IMR-90 (cell line): ENCODE results near the gene MNAT1. TPM values are rescaled to one million over a fixed set of nuclear protein-coding genes. Genes with fewer than 3 reads are reported as not detected.

Source experiments
- ATAC-seq: fragments of 200-7000 bp; cut with Tn5 transposase; 2 replicates; pipeline ENCODE4 v1.9.1; 2020; ENCODE audit warnings: low read depth, mild to moderate bottlenecking, moderate library complexity
- BruUV-seq: library from RNA; stranded (reverse); fragments of 400-500 nt; replicated peaks from 2 replicates; lab custom pipeline; 2021; lab: Mats Ljungman, UMichigan
- CTCF ChIA-PET: fragments of 300-600 bp; formaldehyde crosslinking; extraction: SDS; loops from one replicate; lab custom pipeline; 2021; ENCODE audit warnings: antibody characterized with exemption; lab: Yijun Ruan, JAX
- POLR2A ChIA-PET: fragments of 300-600 bp; sonication (Branson Sonifier 250); formaldehyde crosslinking; loops from one replicate; lab custom pipeline; 2022; ENCODE audit warnings: antibody characterized with exemption; ENCODE audit not compliant: unreplicated experiment; lab: Charles Lee
- DNase-seq: peaks from one replicate; pipeline ENCODE4 v3.0.0; 2013
- H2AFZ ChIP-seq: replicated peaks from 2 replicates; pipeline ENCODE3; 2013; ENCODE audit warnings: low read length, mild to moderate bottlenecking; ENCODE audit not compliant: poor library complexity
- H2AK5ac ChIP-seq: 2 replicates; pipeline ENCODE4 v1.6.1; 2013; ENCODE audit warnings: low read depth, low read length, inconsistent platforms
- H2AK9ac ChIP-seq: replicated peaks from 2 replicates; pipeline ENCODE3; 2013; ENCODE audit warnings: mild to moderate bottlenecking, low read depth, low read length, moderate library complexity; ENCODE audit not compliant: poor library complexity
- H2BK120ac ChIP-seq: 2 replicates; pipeline ENCODE4 v1.6.1; 2013; ENCODE audit warnings: low read depth, low read length, inconsistent platforms
- H2BK15ac ChIP-seq: 3 replicates; pipeline ENCODE4 v1.6.1; 2013; ENCODE audit warnings: low read depth, low read length, inconsistent platforms
- H2BK20ac ChIP-seq: 2 replicates; pipeline ENCODE4 v1.6.1; 2013; ENCODE audit warnings: low read depth, mild to moderate bottlenecking, inconsistent platforms, low read length, moderate library complexity
- H2BK5ac ChIP-seq: 2 replicates; pipeline ENCODE4 v1.6.1; 2013; ENCODE audit warnings: mild to moderate bottlenecking, low read depth, low read length, inconsistent platforms; ENCODE audit not compliant: poor library complexity, severe bottlenecking
- H3K14ac ChIP-seq: replicated peaks from 2 replicates; pipeline ENCODE4 v1.6.1; 2013; ENCODE audit warnings: low read depth, low read length, inconsistent platforms
- H3K18ac ChIP-seq: 2 replicates; pipeline ENCODE4 v1.6.1; 2013; ENCODE audit warnings: low read depth, low read length, control low read depth
- H3K23ac ChIP-seq: 2 replicates; pipeline ENCODE4 v1.6.1; 2013; ENCODE audit warnings: low read depth, low read length, inconsistent platforms
- H3K27ac ChIP-seq: 2 replicates; pipeline ENCODE4 v1.5.1; 2013; ENCODE audit warnings: mild to moderate bottlenecking, control low read depth, low read length; ENCODE audit not compliant: insufficient read depth
- H3K27me3 ChIP-seq: 2 replicates; pipeline ENCODE4 v1.6.1; 2013; ENCODE audit warnings: low read length; ENCODE audit not compliant: control insufficient read depth, insufficient read depth
- H3K36me3 ChIP-seq: 2 replicates; pipeline ENCODE4 v1.6.1; 2013; ENCODE audit warnings: low read length, mixed read lengths; ENCODE audit not compliant: control insufficient read depth, insufficient read depth
- H3K4ac ChIP-seq: 2 replicates; pipeline ENCODE4 v1.6.1; 2013; ENCODE audit warnings: low read depth, low read length, inconsistent platforms
- H3K4me1 ChIP-seq: 2 replicates; pipeline ENCODE4 v1.6.1; 2013; ENCODE audit warnings: low read length, mixed read lengths; ENCODE audit not compliant: control insufficient read depth, insufficient read depth
- H3K4me2 ChIP-seq: 2 replicates; pipeline ENCODE4 v1.6.1; 2013; ENCODE audit warnings: low read depth, mild to moderate bottlenecking, control low read depth, low read length, moderate library complexity
- H3K4me3 ChIP-seq: 2 replicates; pipeline ENCODE4 v1.5.1; 2013; ENCODE audit warnings: low read depth, mild to moderate bottlenecking, control low read depth, low read length, moderate library complexity; ENCODE audit not compliant: insufficient read depth
- H3K56ac ChIP-seq: 2 replicates; pipeline ENCODE4 v1.6.1; 2013; ENCODE audit warnings: low read length, inconsistent platforms; ENCODE audit not compliant: insufficient read depth; ENCODE audit errors: extremely low read depth
- H3K79me1 ChIP-seq, 2 experiments: 2 replicates each; pipeline ENCODE4 v1.6.1; 2013; ENCODE audit warnings: low read length in 2 of 2, inconsistent platforms in 1 of 2, low read depth in 1 of 2
- H3K9ac ChIP-seq: 2 replicates; pipeline ENCODE4 v1.6.1; 2013; ENCODE audit warnings: low read depth, low read length, control low read depth
- H3K9me1 ChIP-seq: 2 replicates; pipeline ENCODE4 v1.6.1; 2013; ENCODE audit warnings: low read length, inconsistent platforms; ENCODE audit not compliant: insufficient read depth
- H3K9me3 ChIP-seq: 2 replicates; pipeline ENCODE4 v1.6.1; 2013; ENCODE audit warnings: low read length; ENCODE audit not compliant: control insufficient read depth, insufficient read depth
- H4K20me1 ChIP-seq: 2 replicates; pipeline ENCODE4 v1.6.1; 2013; ENCODE audit warnings: low read length, inconsistent platforms; ENCODE audit not compliant: insufficient read depth
- H4K5ac ChIP-seq: 2 replicates; pipeline ENCODE4 v1.6.1; 2013; ENCODE audit warnings: mild to moderate bottlenecking, low read depth, low read length, control low read depth
- H4K8ac ChIP-seq, 2 experiments: 2 replicates each; pipeline ENCODE4 v1.6.1; 2013; ENCODE audit warnings: low read depth in 2 of 2, low read length in 2 of 2, control low read depth in 1 of 2, inconsistent platforms in 1 of 2
- H4K91ac ChIP-seq: 2 replicates; pipeline ENCODE4 v1.6.1; 2013; ENCODE audit warnings: low read depth, low read length, inconsistent platforms; ENCODE audit not compliant: insufficient read depth
- BHLHE40 ChIP-seq: fragments of 150-350 bp; IDR thresholded peaks from 2 replicates; pipeline ENCODE4 v1.6.1; 2016; ENCODE audit warnings: mild to moderate bottlenecking, low read depth, low read length
- CEBPB ChIP-seq: IDR thresholded peaks from 2 replicates; pipeline ENCODE4 v1.6.1; 2012; ENCODE audit warnings: low read depth, low read length, improper control_type of control experiment
- ELK1 ChIP-seq: fragments of 150-350 bp; IDR thresholded peaks from 2 replicates; pipeline ENCODE4 v1.6.1; 2016; ENCODE audit warnings: low read depth, mild to moderate bottlenecking, low read length, moderate library complexity, borderline replicate concordance
- FOS ChIP-seq: fragments of 150-350 bp; IDR thresholded peaks from 2 replicates; pipeline ENCODE4 v1.6.1; 2016; ENCODE audit warnings: low read depth, low read length
- MAFK ChIP-seq: IDR thresholded peaks from 2 replicates; pipeline ENCODE4 v1.6.1; 2012; ENCODE audit warnings: low read depth, low read length, improper control_type of control experiment
- MXI1 ChIP-seq: IDR thresholded peaks from 2 replicates; pipeline ENCODE4 v1.6.1; 2012; ENCODE audit warnings: low read depth, mild to moderate bottlenecking, low read length, moderate library complexity, borderline replicate concordance
- POLR2A ChIP-seq: IDR thresholded peaks from 2 replicates; pipeline ENCODE4 v1.6.1; 2012; ENCODE audit warnings: mild to moderate bottlenecking, low read depth, low read length
- RAD21 ChIP-seq: IDR thresholded peaks from 2 replicates; pipeline ENCODE4 v1.6.1; 2012; ENCODE audit warnings: low read length, improper control_type of control experiment
- RCOR1 ChIP-seq: IDR thresholded peaks from 2 replicates; pipeline ENCODE4 v1.6.1; 2012; ENCODE audit warnings: mild to moderate bottlenecking, low read length, improper control_type of control experiment; ENCODE audit not compliant: insufficient replicate concordance
- USF2 ChIP-seq: fragments of 150-350 bp; IDR thresholded peaks from 2 replicates; pipeline ENCODE4 v1.6.1; 2017; ENCODE audit warnings: mild to moderate bottlenecking, antibody characterized with exemption, low read length, low read depth
- WGBS, 2 experiments: methylation state at CpG; one replicate each; pipeline versions ENCODE4 v1.1.5 to v1.1.7; 2013; ENCODE audit warnings: missing lambda C conversion rate in 2 of 2; ENCODE audit not compliant: insufficient read length in 1 of 2; ENCODE audit errors: extremely low coverage in 2 of 2; 5-methylcytosine and 5-hydroxymethylcytosine counted together
- dilution Hi-C: fragments of 300-500 bp; cut with HindIII; formaldehyde crosslinking; loops from one replicate; pipeline ENCODE4 v1.14.3; 2018; ENCODE audit warnings: low sequenced_read_pairs; ENCODE audit not compliant: unreplicated experiment
- in situ Hi-C: fragments of 300-500 bp; cut with MboI; formaldehyde crosslinking; loops from 3 replicates; pipeline ENCODE4 v1.14.3; 2019; ENCODE audit warnings: low sequenced_read_pairs, inconsistent platforms, mixed read lengths
- intact Hi-C: fragments of 100-400 bp; cut with micrococcal nuclease; formaldehyde crosslinking; loops from 2 replicates; pipeline ENCODE4 v1.10.0; 2022
- polyA plus RNA-seq, 3 experiments: library from polyadenylated mRNA; depleted of rRNA; stranded (reverse); fragments of >200 nt; gene quantifications; 2 replicates each; pipeline ENCODE4 v1.2.3, GENCODE V29; 2012; ENCODE audit warnings: low replicate concordance in 1 of 3
- total RNA-seq: library from RNA; depleted of rRNA; stranded (reverse); fragments of >200 nt; gene quantifications from 2 replicates; pipeline ENCODE4 v1.2.3, GENCODE V29; 2012

Gene MNAT1
- total and polyA plus RNA-seq, 2 of the 4 experiments (the other 2 are of a cell fraction) = 48.2 to 53.0 TPM

GRCh38 chr14:60817113-60817512, 82.6 kb downstream of the MNAT1 start:
- H2AK9ac ChIP-seq = no peak overlapping the region
- DNase-seq (no peak), ATAC-seq (no peak)
- no peak overlapping the region for H4K5ac ChIP-seq
- intact Hi-C loops (no loop called here), in situ Hi-C loops (no loop called here), dilution Hi-C loops (no loop called here)
- H3K56ac ChIP-seq = no peak overlapping the region
- H2BK5ac ChIP-seq = peak overlapping the region; percentile 79
- H3K18ac ChIP-seq = no peak overlapping the region
- no peak overlapping the region for H2BK15ac ChIP-seq
- WGBS, 2 experiments = no CpG with 5 or more reads among the region's 1 CpG
- no peaks in the 10 kb centered on the region for H4K20me1 ChIP-seq
- H3K23ac ChIP-seq = no peak overlapping the region
- no peak overlapping the region for H2BK120ac ChIP-seq
- ChIA-PET POLR2A (no interaction called here), CTCF (no interaction called here)
- H3K27ac ChIP-seq = no peak overlapping the region
- no peak overlapping the region for H3K4ac ChIP-seq
- no peak overlapping the region for H3K4me3 ChIP-seq
- H3K27me3 ChIP-seq = no peaks in the 10 kb centered on the region
- peaks cover 7% of the 10 kb centered on the region; the same call in 1 of the 2 replicates for H3K9me1 ChIP-seq
- no peak overlapping the region for H2AFZ ChIP-seq
- no peak overlapping the region for H2BK20ac ChIP-seq
- no peaks in the 10 kb centered on the region for H3K9me3 ChIP-seq
- H3K36me3 ChIP-seq = peaks cover 10% of the 10 kb centered on the region
- H3K14ac ChIP-seq = no peak overlapping the region
- no TSS peak for BruUV-seq
- H3K4me1 ChIP-seq = peaks cover 2% of the 10 kb centered on the region; the same call in 1 of the 2 replicates
- TF ChIP-seq FOS = no peak
- TF ChIP-seq RAD21 = no peak
- TF ChIP-seq RCOR1 = no peak
- TF ChIP-seq CEBPB = no peak
- TF ChIP-seq USF2 = no peak
- no peak for TF ChIP-seq BHLHE40
- no peak for TF ChIP-seq MXI1
- TF ChIP-seq MAFK = no peak
- no peak for TF ChIP-seq POLR2A
- no peak for TF ChIP-seq ELK1
- H4K91ac ChIP-seq = no peak overlapping the region
- H3K79me1 ChIP-seq = peaks cover 4 to 19% of the 10 kb centered on the region in 2 experiments; a peak in 3 of 4 replicates
- H2AK5ac ChIP-seq = no peak overlapping the region
- no peak overlapping the region for H4K8ac ChIP-seq
- H3K4me2 ChIP-seq = no peak overlapping the region
- H3K9ac ChIP-seq = no peak overlapping the region
